8988T (cell line): ENCODE results near the gene ANTXR1.

Experiments used
- DNase-seq: peaks from one replicate; pipeline ENCODE4 v3.0.0; 2011

ANTXR1 gene

GRCh38 chr2:69075486-69075885 is 62.5 kb downstream of the ANTXR1 start:
- DNase-seq: no peak

- DNase-seq: no peak
Observed at GRCh38 chr2:69076601-69077000, 63.6 kb downstream of the ANTXR1 start.

- no peak for DNase-seq
Observed at GRCh38 chr2:69077252-69077950, 64.4 kb downstream of the ANTXR1 start.

GRCh38 chr2:69080071-69080470 is 67.1 kb downstream of the ANTXR1 start:
- DNase-seq: no peak

GRCh38 chr2:69081001-69081580 is 68.1 kb downstream of the ANTXR1 start:
- DNase-seq: no peak

- no peak for DNase-seq
Observed at GRCh38 chr2:69081757-69082156, 68.8 kb downstream of the ANTXR1 start.

GRCh38 chr2:69082430-69082997 is 69.5 kb downstream of the ANTXR1 start:
- no peak for DNase-seq

- no peak for DNase-seq
Observed at GRCh38 chr2:69083235-69083748, 70.3 kb downstream of the ANTXR1 start.

- DNase-seq: no peak
Observed at GRCh38 chr2:69084492-69084891, 71.5 kb downstream of the ANTXR1 start.

- DNase-seq: no peak
Observed at GRCh38 chr2:69086466-69086865, 73.5 kb downstream of the ANTXR1 start.

- no peak for DNase-seq
Observed at GRCh38 chr2:69087211-69087911, 74.4 kb downstream of the ANTXR1 start.

GRCh38 chr2:69087912-69088240 is 74.9 kb downstream of the ANTXR1 start:
- DNase-seq: no peak

- DNase-seq: no peak
Observed at GRCh38 chr2:69088466-69088865, 75.5 kb downstream of the ANTXR1 start.

GRCh38 chr2:69089266-69089665 is 76.3 kb downstream of the ANTXR1 start:
- DNase-seq: no peak

GRCh38 chr2:69089998-69090397 is 77.0 kb downstream of the ANTXR1 start:
- DNase-seq: no peak

GRCh38 chr2:69090820-69091219 is 77.8 kb downstream of the ANTXR1 start:
- DNase-seq: no peak

- no peak for DNase-seq
Observed at GRCh38 chr2:69092857-69093256, 79.9 kb downstream of the ANTXR1 start.

- DNase-seq: no peak
Observed at GRCh38 chr2:69095305-69095704, 82.3 kb downstream of the ANTXR1 start.

- DNase-seq: no peak
Observed at GRCh38 chr2:69096326-69097095, 83.5 kb downstream of the ANTXR1 start.

GRCh38 chr2:69097148-69097610 is 84.2 kb downstream of the ANTXR1 start:
- no peak for DNase-seq

- DNase-seq: no peak
Observed at GRCh38 chr2:69097891-69098655, 85.1 kb downstream of the ANTXR1 start.

GRCh38 chr2:69099541-69099940 is 86.6 kb downstream of the ANTXR1 start:
- DNase-seq: no peak
